GM18873 (cell line): ENCODE results near the gene PANX2.

Experiments
- ATAC-seq: cut with Tn5 transposase; IDR thresholded peaks from one replicate; pipeline ENCODE4 v1.9.1; 2021; ENCODE audit warnings: mild to moderate bottlenecking, moderate library complexity, moderate number of reproducible peaks; ENCODE audit not compliant: unreplicated experiment, low FRiP score

The PANX2 gene

GRCh38 chr22:50169774-50170341 lies 673 bp upstream of the PANX2 start:
- ATAC-seq: no peak

DNA sequence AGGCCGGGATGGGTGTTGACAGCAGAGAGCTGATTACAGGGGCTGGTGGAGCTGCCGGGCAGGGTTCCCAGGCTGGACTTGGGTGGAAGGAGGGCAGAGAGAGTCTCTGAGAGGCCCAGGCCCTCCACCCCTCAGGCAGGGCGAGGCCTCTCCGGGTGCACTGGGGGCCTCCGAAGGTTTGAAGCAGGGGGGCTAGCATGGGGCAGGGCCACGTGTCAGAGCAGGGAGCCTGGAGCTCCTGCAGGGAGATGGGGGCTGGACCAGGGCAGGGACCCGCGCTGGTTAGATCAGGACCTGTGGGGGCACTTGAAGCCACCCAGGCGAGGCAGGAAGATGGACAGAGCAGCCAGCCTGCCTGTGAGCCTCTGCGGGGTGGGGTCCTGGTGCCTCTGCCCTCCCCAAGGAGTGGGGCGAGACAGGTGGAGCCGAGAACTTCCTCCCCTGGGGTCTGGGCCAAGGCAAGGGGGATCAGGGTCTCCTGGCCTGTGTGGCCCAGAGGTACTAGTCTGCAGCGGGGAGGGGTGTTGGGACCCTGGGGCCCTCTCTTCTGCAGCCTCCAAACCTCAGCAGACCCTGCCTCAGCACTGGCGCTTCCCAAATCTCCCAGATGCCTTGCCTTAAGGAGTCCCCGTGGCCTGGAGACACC lies 911 bp downstream of the PANX2 start:
- ATAC-seq: no peak

GRCh38 chr22:50171965-50172421 lies 1.5 kb downstream of the PANX2 start:
- no peak for ATAC-seq

- no peak for ATAC-seq
These were observed 2.9 kb downstream of the PANX2 start for GRCh38 chr22:50173311-50173982.

- ATAC-seq: no peak
These were observed 3.4 kb downstream of the PANX2 start for GRCh38 chr22:50173983-50174355.

GRCh38 chr22:50174382-50175190 lies 4.1 kb downstream of the PANX2 start:
- no peak for ATAC-seq

DNA sequence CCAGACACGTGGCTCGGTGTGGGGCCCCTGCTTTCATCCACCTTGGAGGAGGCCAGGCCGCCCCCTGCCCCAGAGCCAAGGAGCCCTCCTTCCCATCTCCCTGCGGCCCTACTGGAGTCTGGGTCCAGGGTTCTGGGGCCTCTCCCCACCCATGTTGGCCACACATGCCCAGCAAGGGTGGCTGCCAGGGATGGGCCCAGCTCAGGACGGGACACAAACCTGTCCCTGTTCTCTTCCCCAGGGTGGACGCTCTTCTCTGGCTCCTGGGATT lies 4.6 kb downstream of the PANX2 start:
- no peak for ATAC-seq

DNA sequence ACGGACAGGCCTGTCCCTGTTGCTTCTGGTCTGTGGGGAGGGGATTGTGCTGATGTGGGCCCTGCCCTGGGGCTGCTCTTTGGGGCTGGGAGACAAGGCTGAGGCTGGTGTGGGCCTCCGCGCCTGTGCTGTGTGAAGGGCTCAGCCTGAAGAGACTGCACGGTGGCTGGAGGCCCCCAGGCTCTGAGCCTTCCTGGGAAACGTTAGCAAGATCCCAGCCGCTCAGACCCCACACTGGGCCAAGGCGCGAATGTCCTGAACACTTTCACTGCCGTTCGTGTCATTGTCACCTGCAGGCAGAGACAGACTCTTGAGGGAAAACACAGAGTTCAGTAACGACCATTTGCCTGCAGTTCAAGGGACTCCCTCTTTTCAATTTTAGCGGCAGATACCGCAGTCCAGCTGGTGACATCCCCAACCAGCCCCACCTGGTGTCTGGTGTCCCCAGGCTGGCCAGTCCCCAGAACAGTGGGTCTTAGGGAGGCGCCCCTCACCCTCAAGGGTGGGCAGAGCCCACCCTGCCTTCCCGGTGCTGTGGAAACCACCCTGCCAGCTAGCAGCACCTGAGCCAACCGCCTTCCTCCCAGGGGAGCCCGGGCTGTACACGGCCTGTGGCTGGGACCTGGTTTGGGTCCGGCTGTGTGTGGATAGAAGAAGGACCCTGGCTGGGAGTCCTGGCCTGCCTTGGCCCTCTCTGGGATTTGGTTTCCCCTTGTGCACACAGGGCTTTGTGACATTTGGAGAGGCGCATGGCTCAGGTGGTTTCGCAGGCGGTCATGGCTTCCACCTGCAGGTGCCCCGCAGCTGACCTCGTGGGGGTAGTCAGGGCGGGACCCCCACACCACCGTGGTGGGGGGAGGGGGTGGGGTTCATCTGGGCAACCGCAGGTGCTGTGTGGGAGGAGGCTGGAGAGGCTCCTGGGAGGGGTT lies 5.7 kb downstream of the PANX2 start:
- no peak for ATAC-seq

- ATAC-seq: no peak
These were observed 6.5 kb downstream of the PANX2 start for GRCh38 chr22:50176850-50177536.

DNA sequence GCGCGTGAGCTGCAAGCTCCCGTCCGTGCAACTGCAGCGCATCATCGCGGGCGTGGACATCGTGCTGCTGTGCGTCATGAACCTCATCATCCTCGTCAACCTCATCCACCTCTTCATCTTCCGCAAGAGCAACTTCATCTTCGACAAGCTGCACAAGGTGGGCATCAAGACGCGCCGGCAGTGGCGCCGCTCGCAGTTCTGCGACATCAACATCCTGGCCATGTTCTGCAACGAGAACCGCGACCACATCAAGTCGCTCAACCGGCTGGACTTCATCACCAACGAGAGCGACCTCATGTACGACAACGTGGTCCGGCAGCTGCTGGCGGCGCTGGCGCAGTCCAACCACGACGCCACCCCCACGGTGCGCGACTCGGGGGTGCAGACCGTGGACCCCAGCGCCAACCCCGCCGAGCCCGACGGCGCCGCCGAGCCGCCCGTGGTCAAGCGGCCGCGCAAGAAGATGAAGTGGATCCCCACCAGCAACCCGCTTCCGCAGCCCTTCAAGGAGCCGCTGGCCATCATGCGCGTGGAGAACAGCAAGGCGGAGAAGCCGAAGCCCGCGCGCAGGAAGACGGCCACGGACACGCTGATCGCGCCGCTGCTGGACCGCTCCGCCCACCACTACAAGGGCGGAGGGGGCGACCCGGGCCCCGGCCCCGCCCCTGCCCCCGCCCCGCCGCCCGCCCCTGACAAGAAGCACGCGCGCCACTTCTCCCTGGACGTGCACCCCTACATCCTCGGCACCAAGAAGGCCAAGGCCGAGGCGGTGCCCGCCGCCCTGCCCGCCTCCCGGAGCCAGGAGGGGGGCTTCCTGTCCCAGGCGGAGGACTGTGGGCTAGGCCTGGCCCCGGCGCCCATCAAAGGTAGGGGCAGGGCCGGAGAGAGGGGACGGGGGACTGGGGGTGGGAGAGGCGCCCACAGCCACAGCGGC lies 7.3 kb downstream of the PANX2 start:
- no peak for ATAC-seq

DNA sequence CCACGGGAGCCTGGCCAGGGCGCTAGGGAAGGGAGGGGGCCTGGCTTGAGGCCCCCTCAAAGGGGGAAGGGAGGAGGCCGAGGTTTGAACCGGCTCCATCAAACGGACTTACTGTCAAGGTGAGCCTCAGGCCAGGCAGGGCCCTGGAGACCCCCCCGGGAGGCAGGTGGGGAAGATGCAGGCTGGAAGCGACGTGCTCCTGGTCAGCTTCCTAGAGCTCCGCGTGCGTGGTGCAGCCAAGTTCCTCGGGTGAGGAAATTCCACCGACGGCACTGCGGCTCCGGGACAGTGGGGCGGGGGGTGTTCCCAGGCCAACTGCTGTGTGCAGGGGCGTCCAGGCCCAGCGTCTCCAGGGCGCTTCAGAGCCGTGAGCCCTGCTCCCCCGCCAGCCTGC lies 7.9 kb downstream of the PANX2 start:
- ATAC-seq: no peak

DNA sequence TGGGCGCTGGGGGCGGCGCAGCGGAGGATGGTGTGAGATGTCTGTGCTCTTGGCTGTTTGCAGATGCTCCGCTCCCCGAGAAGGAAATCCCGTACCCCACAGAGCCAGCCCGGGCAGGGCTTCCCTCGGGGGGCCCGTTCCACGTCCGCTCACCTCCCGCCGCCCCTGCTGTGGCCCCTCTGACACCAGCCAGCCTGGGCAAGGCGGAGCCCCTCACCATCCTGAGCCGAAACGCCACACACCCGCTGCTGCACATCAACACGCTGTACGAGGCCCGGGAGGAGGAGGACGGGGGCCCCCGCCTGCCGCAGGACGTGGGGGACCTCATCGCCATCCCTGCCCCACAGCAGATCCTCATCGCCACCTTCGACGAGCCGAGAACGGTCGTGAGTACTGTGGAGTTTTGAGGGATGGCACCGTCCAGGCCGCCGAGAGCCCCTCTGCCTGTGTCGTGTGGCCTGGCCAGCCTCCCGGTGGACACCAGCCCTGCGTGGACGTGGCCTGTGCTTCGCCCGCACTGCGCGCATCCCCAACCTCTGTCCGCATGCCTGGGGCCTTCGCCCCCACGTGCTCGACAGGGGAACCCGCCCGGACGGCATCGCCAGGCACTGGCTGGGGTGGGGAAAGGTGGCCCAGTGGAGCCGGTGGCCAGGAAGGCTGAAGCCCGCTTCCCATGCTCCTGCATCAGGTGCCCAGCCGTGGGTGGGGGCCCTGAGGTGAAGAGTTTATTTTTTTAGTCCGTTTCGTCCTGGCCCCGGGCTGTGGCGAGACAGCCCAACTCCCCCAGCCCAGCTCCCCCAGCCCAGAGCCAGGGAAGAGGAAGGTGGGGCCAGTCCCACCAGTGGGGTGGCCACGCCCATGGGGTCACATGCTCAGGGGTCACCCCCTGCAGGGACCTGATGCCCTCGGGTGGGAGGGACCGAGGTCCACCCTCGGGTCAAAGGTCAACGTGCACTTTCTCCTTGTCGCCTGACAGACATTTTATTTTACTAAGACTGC lies 8.6 kb downstream of the PANX2 start:
- ATAC-seq: no peak

DNA sequence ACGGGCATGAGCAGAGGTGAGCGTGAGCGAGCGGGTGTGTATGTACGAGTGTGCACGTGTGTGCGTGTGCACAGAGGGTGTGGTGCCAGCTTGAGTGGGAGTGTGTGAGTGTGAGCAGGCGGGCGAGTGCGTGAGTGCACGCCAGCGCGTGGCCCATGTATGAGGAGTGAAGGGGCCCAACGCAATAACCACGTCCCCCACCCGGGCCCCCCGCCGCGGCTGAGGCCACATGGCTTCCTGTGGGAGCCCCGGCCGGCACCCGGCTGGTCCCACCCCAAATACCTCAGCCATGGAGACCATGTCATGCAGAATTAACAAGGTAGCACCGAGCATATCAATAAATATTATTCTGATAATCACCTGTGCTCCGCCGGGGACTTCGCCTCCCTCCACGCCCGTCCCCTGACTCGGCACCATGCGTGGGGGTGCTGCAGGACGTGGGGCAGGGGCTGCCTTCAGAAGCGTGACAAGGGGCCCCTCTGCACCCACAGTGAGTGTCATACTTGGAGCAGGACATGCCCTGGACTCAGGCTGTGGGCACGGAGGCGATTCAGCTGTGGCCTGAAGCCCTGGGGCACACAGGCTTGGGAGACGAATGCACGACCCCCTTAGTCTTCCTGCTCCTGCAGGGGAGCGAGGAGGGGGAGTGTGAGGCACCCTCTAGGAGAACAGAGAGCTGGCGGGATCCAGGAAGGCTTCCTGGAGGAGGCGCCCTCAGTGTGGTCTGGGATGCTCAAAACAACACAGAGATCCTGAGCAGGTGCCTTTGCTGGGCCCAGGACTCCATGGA lies 9.6 kb downstream of the PANX2 start:
- ATAC-seq: no peak

GRCh38 chr22:50180727-50181521 lies 10.4 kb downstream of the PANX2 start:
- no peak for ATAC-seq

DNA sequence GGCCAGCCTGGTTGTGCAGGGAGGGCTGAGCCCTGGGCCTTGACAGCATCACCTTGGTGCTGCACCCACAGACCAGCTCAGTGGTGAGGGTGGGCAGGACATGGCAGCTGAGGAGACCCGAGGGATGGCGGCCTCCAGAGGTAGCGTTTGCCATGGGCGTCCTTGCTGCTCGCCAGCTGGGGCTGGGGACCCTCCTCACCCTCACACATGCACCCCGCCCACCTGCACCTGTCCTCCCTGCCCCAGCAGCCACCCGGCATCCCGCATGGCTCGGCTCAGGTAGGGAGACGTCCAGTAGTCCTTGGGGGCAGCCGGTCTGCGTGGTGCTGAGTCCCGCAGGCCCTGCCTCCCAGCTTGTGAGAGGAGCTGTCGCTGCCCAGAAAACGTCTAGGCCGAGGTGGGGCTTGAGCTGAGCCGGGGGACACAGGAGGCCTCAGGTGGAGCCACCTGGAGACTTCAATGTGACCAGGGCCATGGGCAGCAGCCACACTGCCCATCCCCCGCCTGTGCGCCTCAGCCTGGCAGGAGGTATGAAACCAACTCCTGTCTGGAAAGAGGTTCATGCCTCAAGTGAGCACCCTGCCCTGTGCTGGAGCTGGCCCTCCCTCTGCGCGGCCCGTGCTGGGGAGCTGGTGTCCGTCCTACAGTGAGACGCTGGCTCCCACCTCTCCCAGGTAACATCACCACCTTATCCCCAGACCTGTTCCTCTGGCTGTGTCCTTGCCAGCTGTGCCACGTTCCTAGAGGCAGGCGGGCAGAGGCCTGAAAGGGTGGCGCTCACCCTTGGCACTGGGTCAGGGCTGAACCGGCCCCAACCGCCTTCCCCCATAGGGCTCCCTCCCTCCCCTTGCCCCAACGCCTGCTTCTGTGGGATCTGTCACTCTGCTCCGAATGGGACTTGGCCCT lies 11.9 kb downstream of the PANX2 start:
- no peak for ATAC-seq
